CD4-positive, alpha-beta T cell (primary cell): ENCODE data around the gene PDE3B. TPM values are rescaled to one million over a fixed set of nuclear protein-coding genes. Genes with fewer than 3 reads are reported as not detected.

Experiments
- ATAC-seq: fragments of 200-7000 bp; cut with Tn5 transposase; one replicate; pipeline ENCODE4 v1.10.0; 2022; ENCODE audit warnings: mild to moderate bottlenecking; ENCODE audit not compliant: poor library complexity
- CTCF ChIA-PET: fragments of 350-600 bp; sonication (Branson Sonifier 250); formaldehyde crosslinking; loops from one replicate; lab custom pipeline; 2021; ENCODE audit warnings: antibody characterized with exemption, inconsistent platforms; lab: Charles Lee
- POLR2A ChIA-PET: fragments of 350-600 bp; sonication (Branson Sonifier 250); formaldehyde crosslinking; loops from one replicate; lab custom pipeline; 2021; ENCODE audit warnings: antibody characterized with exemption, inconsistent platforms; lab: Charles Lee
- DNase-seq, 14 experiments: peaks; one replicate each; pipeline ENCODE4 v3.0.0-alpha.2; 2013 to 2020; ENCODE audit warnings: mixed read lengths in 2 of 14
- H3K27ac ChIP-seq, 2 donors: one replicate each; pipeline versions ENCODE4 v1.5.1 to v1.7.0; 2013; ENCODE audit warnings: low read length in 2 of 2, low read depth in 1 of 2, mild to moderate bottlenecking in 1 of 2
- H3K27me3 ChIP-seq, 2 experiments: 1 replicate in 1 of 2; 2 replicates in 1 of 2; pipeline versions ENCODE4 v1.6.1 to v1.7.0; 2013; ENCODE audit warnings: low read length in 2 of 2, control low read depth in 1 of 2, mild to moderate bottlenecking in 1 of 2, moderate library complexity in 1 of 2; ENCODE audit not compliant: insufficient read depth in 2 of 2, control insufficient read depth in 1 of 2
- H3K36me3 ChIP-seq: one replicate; pipeline ENCODE4 v1.6.1; 2013; ENCODE audit warnings: low read length, control low read depth; ENCODE audit not compliant: insufficient read depth
- H3K4me1 ChIP-seq: one replicate; pipeline ENCODE4 v1.6.1; 2013; ENCODE audit warnings: low read length, control low read depth; ENCODE audit not compliant: insufficient read depth
- H3K4me3 ChIP-seq: one replicate; pipeline ENCODE4 v1.5.1; 2013; ENCODE audit warnings: mild to moderate bottlenecking, low read length, moderate library complexity
- H3K9me3 ChIP-seq, 2 experiments: 1 replicate in 1 of 2; 2 replicates in 1 of 2; pipeline versions ENCODE4 v1.6.1 to v1.7.0; 2013; ENCODE audit warnings: low read length in 2 of 2, mild to moderate bottlenecking in 2 of 2, control low read depth in 1 of 2, moderate library complexity in 1 of 2; ENCODE audit not compliant: control insufficient read depth in 1 of 2, insufficient read depth in 1 of 2
- H3K27ac Mint-ChIP-seq: one replicate; pipeline ENCODE4 v1.8.0; 2020; ENCODE audit warnings: mixed read lengths
- H3K27me3 Mint-ChIP-seq: one replicate; pipeline ENCODE4 v1.8.0; 2021; ENCODE audit warnings: mixed read lengths
- H3K36me3 Mint-ChIP-seq: one replicate; pipeline ENCODE4 v1.8.0; 2021; ENCODE audit warnings: low read depth, mixed read lengths
- H3K4me1 Mint-ChIP-seq: one replicate; pipeline ENCODE4 v1.8.0; 2021; ENCODE audit warnings: low read depth, mixed read lengths
- H3K4me3 Mint-ChIP-seq: one replicate; pipeline ENCODE4 v1.8.0; 2020; ENCODE audit warnings: mild to moderate bottlenecking, mixed read lengths
- H3K9me3 Mint-ChIP-seq: one replicate; pipeline ENCODE4 v1.8.0; 2020; ENCODE audit warnings: mixed read lengths
- intact Hi-C, 2 experiments: fragments of 100-400 bp; cut with DNase I in 1 of 2; cut with micrococcal nuclease in 1 of 2; formaldehyde crosslinking; loops; one replicate each; pipeline versions ENCODE4 v1.15.1 to v1.9.0; 2023 to 2025; cut with DNase I, micrococcal nuclease
- total RNA-seq, 174 experiments: library from RNA in 2 of 174; stranded (reverse) in 2 of 174; gene quantifications; one replicate each; pipeline ENCODE4 v1.2.3 and lab custom pipeline; 2021 to 2026
- TF ChIP-seq, protein P1 (sequence below): fragments of 200-600 bp; IDR thresholded peaks from one replicate; pipeline ENCODE4 v1.8.0; 2022; ENCODE audit warnings: antibody characterized with exemption, mild to moderate bottlenecking

PDE3B gene
- total RNA-seq, 2 experiments from 2014 or later, result 103 to 106 TPM

DNA sequence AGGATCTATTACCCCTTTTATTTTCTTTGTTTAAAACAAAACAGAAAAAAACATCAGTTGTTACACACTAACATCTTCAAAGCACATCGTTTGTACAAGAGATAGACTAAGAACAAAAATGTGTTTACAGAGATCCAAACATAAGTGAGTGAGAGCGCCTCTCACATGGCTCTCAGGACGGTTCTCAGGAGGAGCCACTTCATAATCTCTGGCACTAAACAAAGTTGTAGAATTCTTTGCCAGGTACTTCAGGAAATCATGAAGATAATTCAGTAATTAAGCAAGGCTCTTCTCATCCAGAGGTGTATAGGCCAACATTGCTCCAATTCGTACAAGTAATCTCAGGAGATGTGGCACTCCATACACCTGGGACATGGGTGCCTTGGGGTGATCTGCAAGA, 29.8 kb downstream of the PDE3B start:
- no peaks in the 10 kb centered on the region for H3K27me3 ChIP-seq
- peak overlapping the region; percentile 48 for H3K27ac Mint-ChIP-seq
- H3K4me1 ChIP-seq, result no peaks in the 10 kb centered on the region
- TF ChIP-seq, protein P1, sequence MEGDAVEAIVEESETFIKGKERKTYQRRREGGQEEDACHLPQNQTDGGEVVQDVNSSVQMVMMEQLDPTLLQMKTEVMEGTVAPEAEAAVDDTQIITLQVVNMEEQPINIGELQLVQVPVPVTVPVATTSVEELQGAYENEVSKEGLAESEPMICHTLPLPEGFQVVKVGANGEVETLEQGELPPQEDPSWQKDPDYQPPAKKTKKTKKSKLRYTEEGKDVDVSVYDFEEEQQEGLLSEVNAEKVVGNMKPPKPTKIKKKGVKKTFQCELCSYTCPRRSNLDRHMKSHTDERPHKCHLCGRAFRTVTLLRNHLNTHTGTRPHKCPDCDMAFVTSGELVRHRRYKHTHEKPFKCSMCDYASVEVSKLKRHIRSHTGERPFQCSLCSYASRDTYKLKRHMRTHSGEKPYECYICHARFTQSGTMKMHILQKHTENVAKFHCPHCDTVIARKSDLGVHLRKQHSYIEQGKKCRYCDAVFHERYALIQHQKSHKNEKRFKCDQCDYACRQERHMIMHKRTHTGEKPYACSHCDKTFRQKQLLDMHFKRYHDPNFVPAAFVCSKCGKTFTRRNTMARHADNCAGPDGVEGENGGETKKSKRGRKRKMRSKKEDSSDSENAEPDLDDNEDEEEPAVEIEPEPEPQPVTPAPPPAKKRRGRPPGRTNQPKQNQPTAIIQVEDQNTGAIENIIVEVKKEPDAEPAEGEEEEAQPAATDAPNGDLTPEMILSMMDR, result no peak
- CTCF ChIA-PET, result no interaction called here
- no peak overlapping the region for H3K4me3 ChIP-seq
- intact Hi-C loops, result no loop called here
- ATAC-seq, result no peak
- H3K27me3 Mint-ChIP-seq, result no peaks in the 10 kb centered on the region
- POLR2A ChIA-PET, result interaction anchor here (0.9 kb wide), 1 partner anchor 30 kb away, joined by 3 read pairs; the partner anchor contains the start of gene PDE3B
- peaks cover 10% of the 10 kb centered on the region for H3K9me3 Mint-ChIP-seq
- no peak overlapping the region for H3K27ac ChIP-seq
- DNase-seq, result no peak
- H3K36me3 Mint-ChIP-seq, result peaks cover 90% of the 10 kb centered on the region
- H3K4me3 Mint-ChIP-seq, result no peak overlapping the region
- H3K9me3 ChIP-seq, result no peaks in the 10 kb centered on the region
- H3K36me3 ChIP-seq, result peaks cover 5% of the 10 kb centered on the region
- peaks cover 94% of the 10 kb centered on the region for H3K4me1 Mint-ChIP-seq

DNA sequence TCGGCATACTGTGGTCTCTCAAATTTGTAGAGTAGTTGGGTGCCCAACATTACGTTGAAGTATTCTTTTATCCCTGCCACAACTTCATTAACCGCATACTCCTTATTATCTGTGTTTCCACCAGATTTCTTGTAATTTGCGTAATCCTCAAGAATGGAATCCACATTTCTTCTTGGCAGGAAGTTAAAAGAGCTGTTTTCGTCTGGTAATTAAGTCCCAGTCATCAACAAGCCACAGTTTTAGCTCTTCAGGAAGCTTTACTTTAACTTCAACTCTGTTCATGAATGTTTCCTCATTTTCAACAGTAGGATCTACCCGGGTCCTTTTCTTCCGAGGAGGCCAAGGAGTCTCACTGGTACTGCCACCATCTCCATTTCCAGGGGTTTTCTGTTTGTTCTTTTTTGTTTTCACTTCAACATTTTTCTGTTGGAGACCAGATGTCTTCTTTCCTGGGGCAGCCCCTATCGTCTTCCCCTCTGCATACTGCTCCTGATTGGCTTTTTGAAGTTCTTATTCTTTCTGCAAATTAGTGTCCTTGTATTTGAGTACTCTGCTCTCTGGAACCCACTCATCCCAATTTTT, 30.3 kb downstream of the PDE3B start:
- ChIA-PET POLR2A (interaction anchor here (0.9 kb wide), 1 partner anchor 30 kb away, joined by 3 read pairs; the partner anchor contains the start of gene PDE3B), CTCF (no interaction called here)
- Mint-ChIP-seq H3K27me3 (no peaks in the 10 kb centered on the region), H3K4me3 (peak overlapping the region; percentile 28), H3K4me1 (peaks cover 92% of the 10 kb centered on the region), H3K27ac (peak overlapping the region; percentile 48), H3K9me3 (peaks cover 10% of the 10 kb centered on the region), H3K36me3 (peaks cover 90% of the 10 kb centered on the region)
- ATAC-seq (no peak), DNase-seq (no peak)
- no peaks in the 10 kb centered on the region for H3K9me3 ChIP-seq
- H3K36me3 ChIP-seq, result peaks cover 5% of the 10 kb centered on the region
- H3K27ac ChIP-seq, result no peak overlapping the region
- H3K27me3 ChIP-seq, result no peaks in the 10 kb centered on the region
- intact Hi-C loops, result no loop called here
- H3K4me3 ChIP-seq, result no peak overlapping the region
- no peaks in the 10 kb centered on the region for H3K4me1 ChIP-seq
- TF ChIP-seq, protein P1, result no peak

DNA sequence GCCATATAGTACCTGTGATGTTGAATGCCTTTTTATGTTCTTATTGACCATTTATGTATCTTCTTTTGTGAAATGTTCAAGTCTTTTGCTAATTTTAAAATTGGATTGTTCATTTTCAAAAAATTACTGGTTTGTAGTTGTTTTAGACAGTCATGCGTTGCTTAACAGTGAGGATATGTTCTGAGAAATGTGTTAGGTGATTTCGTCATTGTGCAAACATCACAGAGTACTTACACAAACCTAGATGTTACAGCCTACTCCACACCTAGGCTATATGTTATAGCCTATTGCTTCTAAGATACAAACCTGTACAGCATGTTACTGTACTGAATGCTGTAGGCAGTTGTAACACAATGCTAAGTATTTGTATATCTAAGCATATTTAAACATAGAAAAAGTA, 32.5 kb downstream of the PDE3B start:
- H3K36me3 ChIP-seq, result peaks cover 5% of the 10 kb centered on the region
- no peaks in the 10 kb centered on the region for H3K27me3 ChIP-seq
- no peak overlapping the region for H3K27ac ChIP-seq
- TF ChIP-seq, protein P1, result no peak
- Mint-ChIP-seq H3K36me3 (peaks cover 95% of the 10 kb centered on the region), H3K9me3 (peaks cover 14% of the 10 kb centered on the region), H3K27me3 (no peaks in the 10 kb centered on the region), H3K4me1 (peaks cover 90% of the 10 kb centered on the region), H3K27ac (peak overlapping the region; percentile 24), H3K4me3 (no peak overlapping the region)
- no peaks in the 10 kb centered on the region for H3K9me3 ChIP-seq
- no peak for ATAC-seq
- no peak overlapping the region for H3K4me3 ChIP-seq
- ChIA-PET POLR2A (no interaction called here), CTCF (no interaction called here)
- H3K4me1 ChIP-seq, result no peaks in the 10 kb centered on the region
- no peak for DNase-seq
- intact Hi-C loops, result no loop called here
